ENCODE results near the gene GPER1.
"Not testable (repeated sequence)": the region's sequence is repeated elsewhere in the genome, so short reads cannot be mapped to it uniquely, and the experiment has no call there.

Gene GPER1

DNA sequence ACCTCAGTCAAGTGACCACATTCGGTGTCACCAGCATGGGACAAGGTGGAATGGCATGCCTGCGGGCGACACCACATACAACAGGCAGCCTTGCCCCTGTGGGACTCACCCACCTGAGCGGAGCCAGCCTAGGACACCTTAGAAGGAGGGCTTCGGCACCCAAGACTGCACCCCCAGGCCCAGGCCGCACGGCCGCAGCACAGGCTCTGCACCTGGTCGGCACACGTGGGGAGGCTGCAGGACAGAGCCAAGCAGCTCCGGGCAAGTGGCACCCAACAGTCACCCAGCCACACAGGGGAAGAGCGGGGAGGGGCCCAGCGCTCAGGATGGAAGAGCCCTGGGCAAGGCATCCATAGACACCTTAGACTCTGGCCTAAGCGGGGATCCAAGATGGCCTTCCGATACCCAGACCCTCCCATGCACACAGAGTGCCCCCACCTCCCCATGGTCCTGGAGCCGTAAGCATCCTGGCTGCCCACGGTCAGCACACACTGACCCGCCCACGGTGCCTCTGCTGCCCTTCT, 16.1 kb upstream of the GPER1 start:
- no peak overlapping the region for H3K4me3 ChIP-seq (ENCODE audit: low read depth, low read length)
- no peak for TF ChIP-seq CTCF (IDR thresholded peaks at IDR 0.05; ENCODE audit: borderline replicate concordance, insufficient read depth, low read depth, low read length)

DNA sequence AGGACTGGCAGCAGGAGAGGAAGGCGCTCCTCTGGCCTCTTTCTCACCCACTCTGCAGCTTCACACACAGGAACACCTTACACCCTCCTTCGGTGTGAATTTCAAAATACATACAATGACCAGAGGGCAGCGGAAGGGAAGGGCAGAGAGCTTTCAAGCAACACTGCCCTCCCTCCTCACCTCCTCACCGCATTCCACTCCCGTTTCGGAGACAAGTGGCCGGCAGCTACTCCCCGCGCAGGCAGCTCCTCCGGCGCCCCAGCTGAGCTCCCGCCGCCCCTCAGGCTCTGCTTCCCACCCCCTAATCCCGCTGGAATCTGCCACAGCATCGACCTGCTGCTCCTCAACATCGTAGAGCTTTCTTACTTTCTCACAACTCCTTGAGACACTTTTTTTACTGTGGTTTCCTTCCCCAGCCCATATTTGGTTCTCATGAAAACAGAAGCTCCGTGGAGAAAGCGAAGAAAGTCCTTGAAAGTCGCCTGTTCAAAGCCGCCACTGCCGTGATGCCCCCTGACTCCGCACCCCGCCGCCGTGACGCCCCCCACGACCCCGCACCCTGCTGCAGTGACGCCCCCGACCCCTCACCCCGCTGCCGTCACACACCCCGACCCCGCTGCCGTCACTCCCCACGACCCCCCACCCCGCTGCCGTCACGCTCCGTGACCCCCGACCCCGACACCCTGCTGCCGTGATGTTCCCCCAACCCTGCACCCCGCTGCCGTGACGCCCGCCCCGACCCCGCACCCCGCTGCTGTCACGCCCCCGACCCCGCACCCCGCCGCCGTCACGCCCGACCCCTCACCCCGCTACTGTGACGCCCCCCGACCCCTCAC, 14.6 kb upstream of the GPER1 start:
- no peak for TF ChIP-seq CTCF (IDR thresholded peaks at IDR 0.05; ENCODE audit: borderline replicate concordance, insufficient read depth, low read depth, low read length)

GRCh38 chr7:1074018-1074417, 13.9 kb upstream of the GPER1 start:
- not testable (repeated sequence) for H3K4me3 ChIP-seq (ENCODE audit: low read depth, low read length)

More for the DNA sequence above, 14.6 kb upstream of the GPER1 start:
- H3K4me3 ChIP-seq (ENCODE audit: low read depth, low read length): no peak overlapping the region

DNA sequence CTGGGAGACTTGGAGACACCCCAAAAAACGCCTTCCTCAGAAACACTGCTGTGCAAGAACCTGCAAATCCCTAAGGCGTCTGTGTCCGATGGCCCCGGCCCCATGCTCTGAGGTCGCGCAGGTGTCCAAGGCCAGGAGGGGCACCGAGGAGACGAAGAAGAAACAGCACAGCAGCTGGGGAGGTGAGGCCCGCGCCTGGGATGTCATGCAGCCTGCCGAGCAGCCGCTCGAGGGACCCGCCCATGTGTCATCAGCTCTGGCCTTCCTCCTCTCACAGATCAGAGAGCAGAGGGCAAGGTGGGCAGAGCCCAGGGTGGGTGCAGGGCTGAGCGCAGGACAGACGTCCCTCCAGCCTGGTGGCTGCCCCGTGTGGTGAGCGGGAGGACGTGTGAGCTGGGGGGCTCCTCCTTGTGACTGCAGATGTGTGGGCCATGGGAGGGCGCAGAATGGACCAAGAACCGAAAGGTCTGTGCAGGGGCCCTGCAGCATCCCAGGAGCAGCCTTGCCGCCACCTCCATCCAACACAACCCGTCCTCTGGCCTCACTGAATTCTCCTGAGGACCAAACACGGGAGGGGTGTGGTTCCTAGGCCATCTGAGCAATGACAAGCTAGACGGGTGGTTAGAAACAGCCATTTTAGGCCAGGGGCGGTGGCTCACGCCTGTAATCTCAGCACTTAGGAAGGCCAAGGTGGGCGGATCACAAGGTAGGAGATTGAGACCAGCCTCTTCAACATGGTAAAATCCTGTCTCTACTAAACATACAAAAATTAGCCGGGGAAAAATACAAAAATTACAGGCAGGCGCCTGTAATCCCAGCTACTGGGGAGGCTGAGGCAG, 13.1 kb upstream of the GPER1 start:
- TF ChIP-seq CTCF (IDR thresholded peaks at IDR 0.05; ENCODE audit: borderline replicate concordance, insufficient read depth, low read depth, low read length): no peak
- no peak overlapping the region for H3K4me3 ChIP-seq (ENCODE audit: low read depth, low read length)

DNA sequence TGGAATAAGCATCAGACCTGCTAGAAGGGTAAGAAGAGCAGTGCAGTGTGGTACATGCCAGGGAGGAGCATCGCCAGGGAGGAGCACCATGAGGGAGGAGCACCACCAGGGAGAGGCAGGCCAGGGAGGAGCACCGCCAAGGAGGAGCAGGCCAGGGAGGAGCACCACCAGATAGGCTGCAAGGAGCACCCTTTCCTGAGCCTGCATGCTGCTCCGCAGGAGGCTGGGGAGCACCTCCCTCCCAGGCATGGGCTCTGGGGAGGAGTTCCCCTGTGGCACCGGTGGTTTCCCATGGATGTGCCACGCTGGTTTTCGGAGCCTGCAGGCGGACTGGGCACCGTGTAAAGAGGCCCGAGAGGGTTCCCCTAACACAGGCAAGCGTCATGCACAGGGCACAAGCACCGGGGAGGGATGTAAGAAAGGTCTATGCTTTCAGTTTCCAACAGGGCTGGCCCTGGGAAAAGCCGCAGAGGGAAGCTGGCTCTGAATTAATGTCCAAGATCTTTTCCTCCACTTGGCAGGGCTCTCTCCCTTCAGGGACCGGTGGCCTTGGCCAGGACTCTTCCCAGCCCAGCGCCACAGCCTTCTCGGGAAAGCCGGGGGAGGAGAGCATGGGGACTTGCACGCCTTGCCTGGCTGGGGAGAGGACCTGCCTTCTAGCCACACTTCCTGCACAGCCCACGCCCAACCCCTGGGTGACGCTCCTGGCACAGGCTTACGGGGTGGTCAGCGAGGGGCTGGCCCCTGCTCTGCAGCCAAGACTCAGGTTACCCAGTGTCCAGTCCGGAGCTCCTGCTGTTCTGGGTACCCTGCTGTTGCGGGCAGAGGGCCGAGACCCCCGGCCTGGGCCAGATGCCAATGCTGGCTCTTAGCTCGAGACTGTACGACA, 11.5 kb upstream of the GPER1 start:
- H3K4me3 ChIP-seq (ENCODE audit: low read depth, low read length): no peak overlapping the region
- no peak for TF ChIP-seq CTCF (IDR thresholded peaks at IDR 0.05; ENCODE audit: borderline replicate concordance, insufficient read depth, low read depth, low read length)

DNA sequence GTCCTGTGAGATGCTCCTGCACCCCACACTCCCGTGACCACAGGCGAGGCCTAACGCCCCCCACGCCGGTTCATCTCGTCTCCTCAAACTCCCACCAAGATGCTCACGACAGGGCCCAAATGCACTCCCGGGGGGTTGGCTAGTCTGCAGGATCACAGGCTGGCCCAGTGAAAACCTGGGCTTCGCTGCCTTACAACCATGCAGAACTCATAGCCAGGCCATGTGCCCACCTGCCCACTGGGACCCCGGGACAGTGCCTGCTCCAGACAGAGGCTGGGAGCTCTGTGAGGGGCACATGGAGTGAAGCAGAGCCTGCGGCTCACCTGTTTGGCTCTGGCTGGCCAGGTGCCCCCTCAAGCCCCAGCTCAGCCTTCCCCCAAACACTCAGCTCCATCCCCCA, 9.4 kb upstream of the GPER1 start:
- TF ChIP-seq CTCF (IDR thresholded peaks at IDR 0.05; ENCODE audit: borderline replicate concordance, insufficient read depth, low read depth, low read length): no peak
- H3K4me3 ChIP-seq (ENCODE audit: low read depth, low read length): no peak overlapping the region

GRCh38 chr7:1078985-1079384, 8.9 kb upstream of the GPER1 start:
- no peak for TF ChIP-seq CTCF (IDR thresholded peaks at IDR 0.05; ENCODE audit: borderline replicate concordance, insufficient read depth, low read depth, low read length)
- H3K4me3 ChIP-seq (ENCODE audit: low read depth, low read length): no peak overlapping the region

All from GM12875 (cell line).